Activated naive CD8-positive, alpha-beta T cell treated with anti-CD3 and anti-CD28 coated beads for 36 hours (primary cell): ENCODE results near the gene TNPO3. TPM values are rescaled to one million over a fixed set of nuclear protein-coding genes. Genes with fewer than 3 reads are reported as not detected.
"Not testable (repeated sequence)": the region's sequence is repeated elsewhere in the genome, so short reads cannot be mapped to it uniquely, and the experiment has no call there.

ENCODE experiments used
- DNase-seq: peaks from one replicate; pipeline ENCODE4 v3.0.0; 2021
- H3K27ac Mint-ChIP-seq: one replicate; pipeline ENCODE4 v1.8.0; 2022; ENCODE audit warnings: mild to moderate bottlenecking, moderate library complexity, mixed read lengths
- H3K27me3 Mint-ChIP-seq: one replicate; pipeline ENCODE4 v1.8.0; 2022; ENCODE audit warnings: mild to moderate bottlenecking, mixed read lengths
- H3K36me3 Mint-ChIP-seq: one replicate; pipeline ENCODE4 v1.8.0; 2021; ENCODE audit warnings: mild to moderate bottlenecking, mixed read lengths
- H3K4me1 Mint-ChIP-seq: one replicate; pipeline ENCODE4 v1.8.0; 2021; ENCODE audit warnings: mixed read lengths
- H3K4me3 Mint-ChIP-seq: one replicate; pipeline ENCODE4 v1.8.0; 2022; ENCODE audit warnings: mild to moderate bottlenecking, moderate library complexity, mixed read lengths
- H3K9me3 Mint-ChIP-seq: one replicate; pipeline ENCODE4 v1.8.0; 2022; ENCODE audit warnings: mixed read lengths
- total RNA-seq, 2 experiments: library from RNA; stranded (reverse); gene quantifications; one replicate each; pipeline ENCODE4 v1.2.3, GENCODE V29; 2021

Gene TNPO3
- total RNA-seq, 2 experiments from 2014 or later, result 71.8 to 72.2 TPM

- Mint-ChIP-seq H3K27me3 (no peaks in the 10 kb centered on the region), H3K9me3 (no peaks in the 10 kb centered on the region), H3K36me3 (peaks cover 5% of the 10 kb centered on the region), H3K27ac (no peak overlapping the region), H3K4me1 (no peaks in the 10 kb centered on the region), H3K4me3 (no peak overlapping the region)
- no peak for DNase-seq
These were observed 107.7 kb downstream of the TNPO3 start for GRCh38 chr7:128946936-128947830.

DNA sequence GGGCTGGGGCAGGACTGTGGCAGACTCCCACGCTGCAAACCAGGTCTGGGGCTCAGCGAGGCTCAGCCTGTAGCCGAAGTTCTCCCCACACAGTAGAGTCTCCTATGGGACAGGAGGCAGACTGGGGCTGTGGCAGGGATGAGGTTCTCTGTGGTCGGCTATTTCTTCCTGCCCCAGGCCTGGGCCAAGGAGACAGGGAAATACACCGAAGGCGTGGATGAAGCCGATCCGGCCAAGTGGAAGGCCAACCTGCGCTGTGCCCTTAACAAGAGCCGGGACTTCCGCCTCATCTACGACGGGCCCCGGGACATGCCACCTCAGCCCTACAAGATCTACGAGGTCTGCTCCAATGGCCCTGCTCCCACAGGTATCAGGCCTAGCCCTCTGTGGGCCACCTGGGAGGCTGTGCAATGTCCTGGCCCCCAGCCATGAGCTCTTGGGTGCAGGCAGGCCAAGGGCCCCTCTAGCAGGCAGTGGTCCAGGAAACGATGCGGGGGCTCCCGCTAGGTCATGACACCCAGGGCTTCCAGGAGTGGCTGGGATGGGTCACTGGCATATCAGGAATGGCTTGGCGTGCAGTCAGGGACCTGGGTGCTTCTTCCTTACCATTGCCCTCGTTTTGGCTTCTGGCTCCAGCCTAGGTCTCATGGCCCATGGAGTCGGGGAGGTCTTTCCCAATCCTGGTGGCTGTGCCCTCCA is 109.1 kb downstream of the TNPO3 start:
- Mint-ChIP-seq H3K4me3 (no peak overlapping the region), H3K9me3 (no peaks in the 10 kb centered on the region), H3K36me3 (no peaks in the 10 kb centered on the region), H3K27me3 (peaks cover 9% of the 10 kb centered on the region), H3K4me1 (peaks cover 7% of the 10 kb centered on the region), H3K27ac (no peak overlapping the region)
- DNase-seq, result no peak

DNA sequence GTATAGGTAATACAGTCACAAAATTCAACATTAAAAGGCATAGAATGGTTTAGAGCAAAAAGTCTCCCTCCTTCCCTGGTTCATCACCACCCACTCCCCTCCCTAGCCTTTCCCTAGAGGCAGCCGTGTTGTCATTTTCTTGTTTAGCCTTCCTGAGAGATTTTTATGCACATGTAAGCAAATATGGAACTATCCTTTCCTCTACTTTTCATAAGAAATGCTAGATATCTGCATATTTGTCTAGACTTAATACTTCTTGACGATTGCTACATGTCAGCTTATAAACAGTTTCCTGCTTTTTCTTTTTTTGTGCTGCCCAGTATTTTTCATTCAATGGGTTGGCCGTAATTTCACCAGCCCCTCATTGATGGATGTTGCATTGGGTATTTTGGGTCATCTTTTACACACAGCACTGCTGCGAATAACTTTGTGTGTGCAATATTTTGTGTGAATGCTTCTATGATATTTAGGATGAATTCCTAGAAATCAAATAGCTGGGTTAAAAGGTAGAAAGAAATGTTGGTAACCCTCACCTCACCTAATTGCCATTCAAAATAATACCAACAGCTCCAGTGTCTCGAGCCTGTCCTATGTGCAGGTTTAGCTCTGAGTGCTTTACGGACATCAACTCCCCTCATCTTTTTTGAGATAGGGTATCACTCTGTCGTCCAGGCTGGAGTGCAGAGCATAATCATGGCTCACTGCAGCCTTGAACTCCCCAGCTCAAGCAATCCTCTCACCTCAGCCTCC is 110.2 kb downstream of the TNPO3 start:
- H3K36me3 Mint-ChIP-seq, result no peaks in the 10 kb centered on the region
- peaks cover 20% of the 10 kb centered on the region for H3K27me3 Mint-ChIP-seq
- H3K9me3 Mint-ChIP-seq, result no peaks in the 10 kb centered on the region
- H3K27ac Mint-ChIP-seq, result no peak overlapping the region
- peaks cover 16% of the 10 kb centered on the region for H3K4me1 Mint-ChIP-seq
- no peak for DNase-seq
- H3K4me3 Mint-ChIP-seq, result no peak overlapping the region

DNA sequence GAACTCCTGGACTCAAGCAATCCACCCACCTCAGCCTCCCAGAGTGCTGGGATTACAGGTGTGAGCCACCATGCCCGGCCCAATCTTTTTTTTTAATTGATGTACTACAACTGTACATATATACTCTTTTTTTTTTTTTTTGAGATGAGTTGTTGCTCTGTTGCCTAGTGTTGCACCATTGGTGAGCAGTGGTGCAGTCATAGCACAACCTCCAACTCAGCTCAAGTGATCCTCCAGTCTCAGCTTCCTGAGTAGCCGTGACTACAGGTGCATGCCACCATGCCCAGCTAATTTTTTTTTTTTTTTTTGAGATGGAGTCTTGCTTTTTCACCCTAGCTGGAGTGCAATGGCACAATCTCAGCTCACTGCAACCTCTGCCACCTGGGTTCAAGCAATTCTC is 111.7 kb downstream of the TNPO3 start:
- H3K4me1 Mint-ChIP-seq, result peaks cover 21% of the 10 kb centered on the region
- peaks cover 34% of the 10 kb centered on the region for H3K27me3 Mint-ChIP-seq
- H3K9me3 Mint-ChIP-seq, DNase-seq, H3K27ac Mint-ChIP-seq, H3K4me3 Mint-ChIP-seq, H3K36me3 Mint-ChIP-seq: not testable (repeated sequence)

DNA sequence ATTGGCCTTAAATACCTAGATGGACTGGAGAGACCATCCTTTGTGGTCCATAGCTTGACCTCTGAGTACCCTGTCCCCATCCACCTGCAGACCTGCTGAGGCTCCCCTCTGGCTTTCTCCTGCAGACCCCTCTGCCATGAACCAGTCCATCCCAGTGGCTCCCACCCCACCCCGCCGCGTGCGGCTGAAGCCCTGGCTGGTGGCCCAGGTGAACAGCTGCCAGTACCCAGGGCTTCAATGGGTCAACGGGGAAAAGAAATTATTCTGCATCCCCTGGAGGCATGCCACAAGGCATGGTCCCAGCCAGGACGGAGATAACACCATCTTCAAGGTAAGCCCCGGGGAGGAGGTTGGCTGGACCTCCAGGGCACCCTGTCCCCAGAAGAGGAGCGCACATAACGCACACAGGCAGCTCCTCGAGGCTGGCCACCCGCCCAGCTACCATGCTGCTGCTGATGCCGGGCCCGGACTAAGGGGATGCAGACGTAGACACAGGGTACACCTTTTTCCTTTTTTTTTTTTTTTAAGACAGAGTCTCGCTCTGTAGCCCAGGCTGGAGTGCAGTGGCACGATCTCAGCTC is 112.9 kb downstream of the TNPO3 start:
- Mint-ChIP-seq H3K27ac (no peak overlapping the region), H3K9me3 (no peaks in the 10 kb centered on the region)
- no peak for DNase-seq

GRCh38 chr7:128941323-128941890 is 113.5 kb downstream of the TNPO3 start:
- H3K27ac Mint-ChIP-seq, result no peak overlapping the region
- no peak for DNase-seq
- peaks cover 25% of the 10 kb centered on the region for H3K4me1 Mint-ChIP-seq
- H3K4me3 Mint-ChIP-seq, result no peak overlapping the region
- H3K27me3 Mint-ChIP-seq, result peaks cover 46% of the 10 kb centered on the region
- H3K36me3 Mint-ChIP-seq, result peaks cover 1% of the 10 kb centered on the region
- no peaks in the 10 kb centered on the region for H3K9me3 Mint-ChIP-seq

More for the DNA sequence above, 112.9 kb downstream of the TNPO3 start:
- Mint-ChIP-seq H3K4me3 (no peak overlapping the region), H3K36me3 (peaks cover 1% of the 10 kb centered on the region), H3K27me3 (peaks cover 40% of the 10 kb centered on the region), H3K4me1 (peaks cover 24% of the 10 kb centered on the region)

- peaks cover 1% of the 10 kb centered on the region for H3K36me3 Mint-ChIP-seq
- peaks cover 50% of the 10 kb centered on the region for H3K27me3 Mint-ChIP-seq
- DNase-seq, result no peak
- H3K4me1 Mint-ChIP-seq, result peaks cover 25% of the 10 kb centered on the region
- H3K27ac Mint-ChIP-seq, result no peak overlapping the region
- H3K4me3 Mint-ChIP-seq, result no peak overlapping the region
- no peaks in the 10 kb centered on the region for H3K9me3 Mint-ChIP-seq
These were observed 114.2 kb downstream of the TNPO3 start for GRCh38 chr7:128940494-128941322.

GRCh38 chr7:128939861-128940410 is 115.0 kb downstream of the TNPO3 start:
- Mint-ChIP-seq H3K27me3 (peaks cover 56% of the 10 kb centered on the region), H3K27ac (no peak overlapping the region), H3K36me3 (peaks cover 1% of the 10 kb centered on the region), H3K4me3 (no peak overlapping the region), H3K9me3 (no peaks in the 10 kb centered on the region), H3K4me1 (peaks cover 25% of the 10 kb centered on the region)
- DNase-seq, result no peak

DNA sequence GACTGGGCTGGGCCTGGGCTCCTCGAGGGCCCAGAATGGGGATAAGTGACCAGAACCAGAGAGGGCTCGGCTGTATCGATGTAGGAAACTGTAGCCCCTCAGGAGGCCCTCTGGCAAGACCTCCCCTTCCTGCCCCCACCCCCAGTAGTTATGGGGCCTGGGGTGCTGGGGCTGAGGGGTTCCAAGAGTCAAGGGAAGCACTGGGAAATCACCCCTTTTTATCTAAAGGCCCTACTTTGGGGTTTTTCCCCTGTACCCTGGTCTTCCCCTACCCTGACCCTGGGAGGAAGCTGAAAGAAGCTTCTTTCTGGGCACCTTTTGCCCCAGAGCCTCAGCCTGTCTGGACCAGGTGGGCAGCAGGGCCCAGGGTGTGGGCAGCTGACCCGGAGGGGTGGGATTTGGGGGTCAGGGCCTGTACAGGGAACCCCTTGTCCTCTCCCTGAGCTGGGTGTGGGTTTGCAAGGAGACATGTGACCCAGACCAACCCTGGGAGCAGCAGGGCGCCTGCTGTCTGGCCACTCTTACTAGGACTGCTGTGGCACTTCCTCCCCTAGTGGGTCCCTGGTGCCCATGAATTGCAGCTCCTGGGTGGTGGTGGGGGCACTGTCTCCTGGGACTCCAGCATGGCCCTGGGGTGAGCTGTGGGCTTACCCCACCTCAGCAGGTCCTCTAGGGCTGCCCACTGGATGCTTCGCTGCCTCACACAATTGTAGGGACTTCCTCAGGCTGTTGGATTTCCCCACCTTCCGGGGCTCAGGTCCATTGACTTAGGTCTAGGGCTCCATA is 115.6 kb downstream of the TNPO3 start:
- H3K36me3 Mint-ChIP-seq, result peaks cover 1% of the 10 kb centered on the region
- no peak overlapping the region for H3K27ac Mint-ChIP-seq
- H3K4me1 Mint-ChIP-seq, result peaks cover 27% of the 10 kb centered on the region
- H3K27me3 Mint-ChIP-seq, result peaks cover 57% of the 10 kb centered on the region
- H3K4me3 Mint-ChIP-seq, result peak overlapping the region; percentile 84
- DNase-seq, result no peak
- no peaks in the 10 kb centered on the region for H3K9me3 Mint-ChIP-seq

- peaks cover 57% of the 10 kb centered on the region for H3K27me3 Mint-ChIP-seq
- peak overlapping the region; percentile 84 for H3K4me3 Mint-ChIP-seq
- H3K9me3 Mint-ChIP-seq, result no peaks in the 10 kb centered on the region
- peak overlapping the region; percentile 68 for H3K27ac Mint-ChIP-seq
- DNase-seq, result no peak
- H3K36me3 Mint-ChIP-seq, result peaks cover 1% of the 10 kb centered on the region
- H3K4me1 Mint-ChIP-seq, result peaks cover 28% of the 10 kb centered on the region
These were observed 116.3 kb downstream of the TNPO3 start for GRCh38 chr7:128938544-128939074.

DNA sequence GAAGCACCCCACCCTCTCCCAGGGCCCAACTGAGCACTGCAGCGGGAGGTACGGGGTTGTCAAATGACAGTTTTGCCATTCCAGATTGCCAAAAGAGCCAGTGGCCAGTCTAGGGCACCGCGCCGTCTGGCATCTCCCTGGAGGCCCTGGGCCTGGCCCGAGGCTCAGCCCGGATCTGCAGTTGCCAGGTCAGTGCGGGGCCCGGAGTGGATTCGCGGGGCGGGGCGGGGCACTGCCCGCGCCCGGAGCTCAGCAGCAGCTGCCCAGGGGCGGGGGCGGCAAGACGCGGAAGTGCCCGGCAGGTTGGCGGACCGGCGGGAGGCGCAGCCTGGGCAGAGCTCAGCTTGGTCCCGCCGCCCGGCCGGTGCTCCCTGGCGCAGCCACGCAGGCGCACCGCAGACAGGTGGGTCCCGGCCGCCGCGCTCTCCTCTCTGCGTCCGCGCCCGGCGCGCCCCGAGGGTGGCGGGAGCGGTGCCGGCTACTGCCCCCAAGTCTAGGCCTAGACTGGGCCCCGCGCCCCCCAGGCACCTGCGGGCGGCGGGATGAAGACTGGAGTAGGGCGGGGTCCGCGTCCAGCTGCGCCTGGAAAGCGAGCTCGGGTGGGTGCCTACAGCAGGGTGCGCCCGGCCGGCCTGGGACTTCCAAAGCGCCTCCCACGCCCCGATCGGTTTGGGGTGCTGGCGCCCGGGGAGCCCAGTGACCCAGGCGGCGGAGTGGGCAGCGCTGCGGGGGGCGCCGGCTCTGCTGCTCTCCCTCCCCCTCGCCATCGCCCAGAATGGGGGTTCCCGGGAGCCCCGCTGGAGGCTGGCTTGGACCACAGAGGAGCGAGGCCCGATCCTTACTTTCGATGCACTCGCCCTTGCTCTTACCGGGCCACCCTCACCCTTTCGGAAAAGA is 117.0 kb downstream of the TNPO3 start, which contains the start of gene IRF5:
Gene IRF5, plus strand, starts transcription at position 281 of the 897 bp plus-strand sequence. CDS start 4,155 bp downstream, outside the sequence.
- Mint-ChIP-seq H3K36me3 (peaks cover 4% of the 10 kb centered on the region), H3K27me3 (peaks cover 57% of the 10 kb centered on the region), H3K4me1 (peaks cover 35% of the 10 kb centered on the region), H3K27ac (peak within 1 kb of the TSS; percentile 68), H3K9me3 (no peaks in the 10 kb centered on the region), H3K4me3 (peak within 1 kb of the TSS; percentile 84)
- DNase-seq, result no peak

GRCh38 chr7:128937271-128937646 is 117.7 kb downstream of the TNPO3 start:
- Mint-ChIP-seq H3K9me3 (no peaks in the 10 kb centered on the region), H3K27me3 (peaks cover 57% of the 10 kb centered on the region), H3K36me3 (peaks cover 4% of the 10 kb centered on the region), H3K4me3 (peak overlapping the region; percentile 52), H3K27ac (no peak overlapping the region), H3K4me1 (peaks cover 40% of the 10 kb centered on the region)
- no peak for DNase-seq
